CD14-positive monocyte (primary cell): Measurements from ENCODE around the gene UPF3B. TPM values are rescaled to one million over a fixed set of nuclear protein-coding genes. Genes with fewer than 3 reads are reported as not detected.

ENCODE experiments used
- DNase-seq, 3 donors: peaks; one replicate each; pipeline ENCODE4 v3.0.0-alpha.2; 2011 to 2022
- H2AFZ ChIP-seq: 2 replicates; pipeline ENCODE4 v1.6.0; 2012; ENCODE audit warnings: mild to moderate bottlenecking, low read depth, low read length, inconsistent platforms; ENCODE audit not compliant: insufficient read depth, poor library complexity, severe bottlenecking
- H3K27ac ChIP-seq, 2 donors: 1 replicate in 1 of 2; 2 replicates in 1 of 2; pipeline ENCODE4 v1.5.1; 2012 to 2013; ENCODE audit warnings: low read length in 2 of 2, control low read depth in 1 of 2, inconsistent platforms in 1 of 2, low read depth in 1 of 2, mild to moderate bottlenecking in 1 of 2
- H3K27me3 ChIP-seq, 2 donors: one replicate each; pipeline versions ENCODE4 v1.6.0 to v1.6.1; 2011 to 2013; ENCODE audit warnings: low read length in 2 of 2; ENCODE audit not compliant: control insufficient read depth in 2 of 2, insufficient read depth in 2 of 2
- H3K36me3 ChIP-seq, 2 donors: replicated peaks in 1 of 2; 1 replicate in 1 of 2; 2 replicates in 1 of 2; pipeline versions ENCODE4 v1.5.1 to v1.6.1; 2012 to 2013; ENCODE audit warnings: low read length in 2 of 2, control low read depth in 1 of 2, inconsistent platforms in 1 of 2, mild to moderate bottlenecking in 1 of 2; ENCODE audit not compliant: insufficient read depth in 2 of 2, control insufficient read depth in 1 of 2
- H3K4me1 ChIP-seq, 2 donors: 1 replicate in 1 of 2; 2 replicates in 1 of 2; pipeline versions ENCODE4 v1.5.1 to v1.6.1; 2012 to 2013; ENCODE audit warnings: low read length in 2 of 2, control low read depth in 1 of 2, inconsistent platforms in 1 of 2, mild to moderate bottlenecking in 1 of 2, moderate library complexity in 1 of 2; ENCODE audit not compliant: insufficient read depth in 2 of 2, control insufficient read depth in 1 of 2
- H3K4me2 ChIP-seq: replicated peaks from 2 replicates; pipeline ENCODE3; 2012; ENCODE audit warnings: low read length, moderate library complexity, mild to moderate bottlenecking; ENCODE audit not compliant: poor library complexity, severe bottlenecking; ENCODE audit errors: extremely low read depth
- H3K4me3 ChIP-seq, 3 experiments: fragments of 200-600 bp in 1 of 3; sonication (generic) in 1 of 3; replicated peaks in 1 of 3; 1 replicate in 2 of 3; 2 replicates in 1 of 3; pipeline ENCODE4 v1.5.1; 2011 to 2013; ENCODE audit warnings: low read length in 3 of 3, mild to moderate bottlenecking in 3 of 3, control low read depth in 2 of 3, low read depth in 2 of 3, inconsistent platforms in 1 of 3, moderate library complexity in 1 of 3
- H3K79me2 ChIP-seq: 2 replicates; pipeline ENCODE4 v1.6.0; 2012; ENCODE audit warnings: mild to moderate bottlenecking, control low read depth, inconsistent platforms, low read length, moderate library complexity; ENCODE audit not compliant: insufficient read depth
- H3K9ac ChIP-seq: 2 replicates; pipeline ENCODE4 v1.6.0; 2017; ENCODE audit warnings: low read length, mild to moderate bottlenecking; ENCODE audit not compliant: insufficient read depth, poor library complexity, severe bottlenecking
- H3K9me3 ChIP-seq, 2 donors: replicated peaks in 1 of 2; 1 replicate in 1 of 2; 2 replicates in 1 of 2; pipeline versions ENCODE4 v1.5.1 to v1.6.1; 2012 to 2013; ENCODE audit warnings: low read length in 2 of 2, control low read depth in 1 of 2; ENCODE audit not compliant: control insufficient read depth in 1 of 2, insufficient read depth in 1 of 2
- H4K20me1 ChIP-seq: 2 replicates; pipeline ENCODE4 v1.6.0; 2012; ENCODE audit warnings: mild to moderate bottlenecking, low read length, control low read depth, moderate library complexity; ENCODE audit not compliant: insufficient read depth
- H3K27ac Mint-ChIP-seq, 7 donors: one replicate each; pipeline ENCODE4 v1.8.0; 2020; ENCODE audit warnings: mild to moderate bottlenecking in 7 of 7, mixed read lengths in 7 of 7, moderate library complexity in 6 of 7, inconsistent platforms in 2 of 7
- H3K27me3 Mint-ChIP-seq, 3 donors: one replicate each; pipeline ENCODE4 v1.8.0; 2021 to 2022; ENCODE audit warnings: low read depth in 3 of 3, mild to moderate bottlenecking in 3 of 3, mixed read lengths in 3 of 3, moderate library complexity in 3 of 3, inconsistent platforms in 1 of 3
- H3K36me3 Mint-ChIP-seq, 2 donors: one replicate each; pipeline ENCODE4 v1.8.0; 2020; ENCODE audit warnings: mixed read lengths in 2 of 2, inconsistent platforms in 1 of 2, mild to moderate bottlenecking in 1 of 2
- H3K4me1 Mint-ChIP-seq: one replicate; pipeline ENCODE4 v1.8.0; 2020; ENCODE audit warnings: mild to moderate bottlenecking, mixed read lengths
- H3K4me3 Mint-ChIP-seq, 2 donors: one replicate each; pipeline ENCODE4 v1.8.0; 2020; ENCODE audit warnings: mild to moderate bottlenecking in 2 of 2, mixed read lengths in 2 of 2, moderate library complexity in 1 of 2
- H3K9me3 Mint-ChIP-seq, 7 donors: one replicate each; pipeline ENCODE4 v1.8.0; 2020 to 2022; ENCODE audit warnings: mixed read lengths in 7 of 7, mild to moderate bottlenecking in 6 of 7, moderate library complexity in 6 of 7, inconsistent platforms in 2 of 7
- WGBS: methylation state at CpG from one replicate; pipeline ENCODE4 v1.1.5; 2013; ENCODE audit warnings: missing lambda C conversion rate; ENCODE audit not compliant: insufficient coverage; 5-methylcytosine and 5-hydroxymethylcytosine counted together
- intact Hi-C, 2 donors: fragments of 100-400 bp; cut with micrococcal nuclease; formaldehyde crosslinking; loops; one replicate each; pipeline versions ENCODE4 v1.15.0 to v1.15.1; 2023
- polyA plus RNA-seq, 3 donors: library from polyadenylated mRNA; depleted of rRNA in 1 of 3; unstranded in 2 of 3; stranded (reverse) in 1 of 3; fragments of 300-500 nt in 2 of 3; fragments of >200 nt in 1 of 3; fragmentation: Illumina TruSeq in 2 of 3; gene quantifications; 1 replicate in 2 of 3; 2 replicates in 1 of 3; pipeline ENCODE4 v1.2.3, GENCODE V29; 2012 to 2021
- TF ChIP-seq, protein P1 (sequence below): fragments of 200-600 bp; IDR thresholded peaks from one replicate; pipeline ENCODE4 v1.8.0; 2022; ENCODE audit warnings: antibody characterized with exemption, mild to moderate bottlenecking

Gene UPF3B
- polyA plus RNA-seq, 3 donors = 2.1 to 4.2 (median 2.5) TPM

DNA sequence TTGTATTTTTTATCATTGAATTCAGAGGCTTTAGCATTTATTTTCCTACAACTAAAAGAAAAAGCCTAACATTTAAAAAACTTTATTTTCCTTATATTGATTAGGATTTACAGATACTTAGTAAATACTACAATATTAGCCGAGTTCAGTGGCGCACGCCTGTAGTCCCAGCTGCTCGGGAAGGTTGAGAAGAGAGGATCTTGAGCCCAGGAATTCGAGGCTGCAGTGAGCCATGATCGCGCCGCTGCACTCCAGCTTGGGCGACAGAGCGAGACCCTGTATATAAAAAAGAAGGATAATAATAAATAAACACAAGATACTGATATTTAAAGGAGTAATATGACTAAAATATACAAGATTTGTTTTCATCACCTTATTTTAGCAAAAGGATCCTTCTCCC, 681 bp upstream of the UPF3B start:
- peaks cover 7 to 22% of the 10 kb centered on the region in 2 donors for H3K36me3 ChIP-seq
- Mint-ChIP-seq H3K9me3 (peaks cover 0 to 6% (median 0%) of the 10 kb centered on the region in 7 donors), H3K4me1 (peaks cover 14% of the 10 kb centered on the region), H3K36me3 (peaks cover 15 to 24% of the 10 kb centered on the region in 2 donors), H3K27ac (peak overlapping the region in 4 of 7 donors; percentile 93 to 96 (median 96)), H3K27me3 (peaks cover 0 to 14% (median 0%) of the 10 kb centered on the region in 3 donors), H3K4me3 (peak overlapping the region; percentile 76 to 95)
- H2AFZ ChIP-seq = peak overlapping the region; percentile 87
- H4K20me1 ChIP-seq = no peaks in the 10 kb centered on the region
- H3K4me2 ChIP-seq = peak overlapping the region; percentile 80
- H3K27me3 ChIP-seq = no peaks in the 10 kb centered on the region
- peak overlapping the region; percentile 22 to 94 (median 88) for H3K4me3 ChIP-seq
- H3K79me2 ChIP-seq = peaks cover 10% of the 10 kb centered on the region
- TF ChIP-seq, protein P1, sequence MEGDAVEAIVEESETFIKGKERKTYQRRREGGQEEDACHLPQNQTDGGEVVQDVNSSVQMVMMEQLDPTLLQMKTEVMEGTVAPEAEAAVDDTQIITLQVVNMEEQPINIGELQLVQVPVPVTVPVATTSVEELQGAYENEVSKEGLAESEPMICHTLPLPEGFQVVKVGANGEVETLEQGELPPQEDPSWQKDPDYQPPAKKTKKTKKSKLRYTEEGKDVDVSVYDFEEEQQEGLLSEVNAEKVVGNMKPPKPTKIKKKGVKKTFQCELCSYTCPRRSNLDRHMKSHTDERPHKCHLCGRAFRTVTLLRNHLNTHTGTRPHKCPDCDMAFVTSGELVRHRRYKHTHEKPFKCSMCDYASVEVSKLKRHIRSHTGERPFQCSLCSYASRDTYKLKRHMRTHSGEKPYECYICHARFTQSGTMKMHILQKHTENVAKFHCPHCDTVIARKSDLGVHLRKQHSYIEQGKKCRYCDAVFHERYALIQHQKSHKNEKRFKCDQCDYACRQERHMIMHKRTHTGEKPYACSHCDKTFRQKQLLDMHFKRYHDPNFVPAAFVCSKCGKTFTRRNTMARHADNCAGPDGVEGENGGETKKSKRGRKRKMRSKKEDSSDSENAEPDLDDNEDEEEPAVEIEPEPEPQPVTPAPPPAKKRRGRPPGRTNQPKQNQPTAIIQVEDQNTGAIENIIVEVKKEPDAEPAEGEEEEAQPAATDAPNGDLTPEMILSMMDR = no peak
- intact Hi-C loops = no loop called here
- no CpG with 5 or more reads among the region's 10 CpGs for WGBS
- H3K4me1 ChIP-seq = peaks cover 11 to 16% of the 10 kb centered on the region in 2 donors
- H3K9me3 ChIP-seq = no peaks in the 10 kb centered on the region
- no peak for DNase-seq
- no peak overlapping the region for H3K27ac ChIP-seq
- H3K9ac ChIP-seq = peak overlapping the region; percentile 41

DNA sequence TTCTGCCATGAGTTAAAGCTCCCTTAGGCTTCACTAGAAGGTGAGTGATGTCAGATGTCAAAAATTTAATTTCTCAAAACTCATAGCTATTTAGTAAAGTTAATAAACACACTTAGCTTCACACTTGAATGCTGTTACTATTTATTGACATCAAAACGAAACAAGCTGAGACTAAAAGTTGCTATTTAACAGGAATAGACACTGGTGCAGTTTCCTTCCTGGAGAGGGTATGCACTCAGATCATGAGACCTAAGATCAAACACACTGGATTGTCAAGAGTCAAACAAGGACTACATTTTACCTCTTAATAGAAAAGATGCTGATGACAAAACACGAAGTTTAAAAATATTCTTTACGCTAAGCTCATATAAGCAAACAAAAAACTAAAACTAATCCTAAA, 18.9 kb downstream of the UPF3B start:
- H3K9me3 Mint-ChIP-seq = peaks cover 0 to 2% (median 0%) of the 10 kb centered on the region in 7 donors
- DNase-seq = no peak
- no peak overlapping the region for H3K9ac ChIP-seq
- H4K20me1 ChIP-seq = no peaks in the 10 kb centered on the region
- H3K79me2 ChIP-seq = no peaks in the 10 kb centered on the region
- peaks cover 57 to 74% of the 10 kb centered on the region in 2 donors for H3K36me3 Mint-ChIP-seq
- no peak overlapping the region for H3K27ac ChIP-seq
- H3K4me3 ChIP-seq = no peak overlapping the region
- H3K9me3 ChIP-seq = no peaks in the 10 kb centered on the region
- intact Hi-C loops = no loop called here
- H3K27me3 ChIP-seq = no peaks in the 10 kb centered on the region
- H3K36me3 ChIP-seq = peaks cover 41 to 77% of the 10 kb centered on the region in 2 donors
- TF ChIP-seq, protein P1 = no peak
- no peaks in the 10 kb centered on the region for H3K4me1 Mint-ChIP-seq
- no peak overlapping the region for H3K4me3 Mint-ChIP-seq
- no peak overlapping the region for H3K27ac Mint-ChIP-seq
- H3K27me3 Mint-ChIP-seq = peaks cover 0 to 5% (median 3%) of the 10 kb centered on the region in 3 donors
- H2AFZ ChIP-seq = no peak overlapping the region
- H3K4me2 ChIP-seq = no peak overlapping the region
- H3K4me1 ChIP-seq = no peaks in the 10 kb centered on the region
- no CpG with 5 or more reads among the region's 3 CpGs for WGBS
